ENCODE measurements around the gene DNAAF1.
"Not testable (repeated sequence)": the region's sequence is repeated elsewhere in the genome, so short reads cannot be mapped to it uniquely, and the experiment has no call there.

DNAAF1 gene

DNA sequence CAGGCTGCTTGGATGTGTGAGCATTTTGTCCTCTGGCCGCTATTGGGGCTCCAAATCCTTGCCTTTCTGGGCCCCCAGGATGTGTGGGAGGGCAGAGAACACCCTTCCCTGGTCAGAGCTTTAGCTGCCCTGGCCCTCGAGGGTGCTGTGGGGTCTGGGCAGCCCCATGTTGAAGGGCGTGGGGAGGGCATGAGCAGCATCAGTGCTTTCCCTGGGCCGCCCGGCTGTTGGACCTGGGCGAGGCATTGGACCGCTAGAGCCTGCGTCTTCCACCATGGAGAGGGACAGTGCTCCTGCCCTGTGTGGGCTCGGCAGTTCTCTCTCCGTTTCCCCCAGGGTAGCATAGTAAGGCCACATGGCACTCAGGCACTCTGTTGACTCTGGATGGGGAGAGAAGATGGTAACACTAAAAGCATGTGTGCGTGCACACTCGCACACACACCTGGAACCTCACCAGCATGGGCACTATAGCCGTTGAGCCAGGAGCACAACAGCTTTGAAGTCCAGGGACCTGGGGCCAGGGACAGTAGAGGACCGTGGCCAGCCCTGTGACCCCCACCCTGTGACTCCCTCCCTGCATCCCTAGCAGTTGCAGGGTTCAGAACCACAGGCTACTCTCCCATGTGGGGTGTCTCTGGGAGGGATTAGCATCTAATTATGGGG is 52.5 kb downstream of the DNAAF1 start:
- H3K4me1 Mint-ChIP-seq = peaks cover 6% of the 10 kb centered on the region
- DNase-seq (ENCODE audit: low spot score in 2 of 2) (no peak), ATAC-seq (replicated peaks; ENCODE audit: extremely low read depth, poor library complexity, severe bottlenecking) (no peak)
- no peaks in the 10 kb centered on the region for H3K9me3 Mint-ChIP-seq
- H3K4me3 Mint-ChIP-seq = no peak overlapping the region
- H3K27me3 Mint-ChIP-seq = peaks cover 22% of the 10 kb centered on the region
- H3K27ac Mint-ChIP-seq (ENCODE audit: low read depth) = no peak overlapping the region
- no peaks in the 10 kb centered on the region for H3K36me3 Mint-ChIP-seq (ENCODE audit: insufficient read depth)

DNA sequence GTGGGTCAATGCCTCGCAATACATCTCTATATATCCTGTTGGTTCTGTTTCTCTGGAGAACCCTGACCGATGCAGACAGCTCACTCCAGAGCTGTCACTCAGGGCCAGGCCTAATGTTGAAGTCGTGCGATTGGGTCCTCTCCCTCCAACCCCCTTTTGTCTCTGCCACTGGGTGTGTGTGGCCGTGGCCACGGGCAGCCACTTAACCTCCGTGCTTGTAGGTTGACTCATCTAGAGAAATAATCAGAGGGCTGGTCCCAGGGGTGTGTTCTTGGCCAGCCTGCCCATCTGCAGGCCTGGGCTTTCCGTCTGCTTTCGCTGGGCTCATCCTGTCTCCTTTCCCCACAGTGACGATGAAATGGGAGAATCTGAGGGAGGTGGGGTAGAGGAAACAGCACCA is 53.3 kb downstream of the DNAAF1 start:
- H3K4me1 Mint-ChIP-seq = peaks cover 6% of the 10 kb centered on the region
- peaks cover 22% of the 10 kb centered on the region for H3K27me3 Mint-ChIP-seq
- no peak for ATAC-seq (replicated peaks; ENCODE audit: extremely low read depth, poor library complexity, severe bottlenecking)
- no peaks in the 10 kb centered on the region for H3K36me3 Mint-ChIP-seq (ENCODE audit: insufficient read depth)
- no peak overlapping the region for H3K4me3 Mint-ChIP-seq
- H3K27ac Mint-ChIP-seq (ENCODE audit: low read depth) = no peak overlapping the region
- no peaks in the 10 kb centered on the region for H3K9me3 Mint-ChIP-seq
- DNase-seq (ENCODE audit: low spot score in 2 of 2) = no peak

DNA sequence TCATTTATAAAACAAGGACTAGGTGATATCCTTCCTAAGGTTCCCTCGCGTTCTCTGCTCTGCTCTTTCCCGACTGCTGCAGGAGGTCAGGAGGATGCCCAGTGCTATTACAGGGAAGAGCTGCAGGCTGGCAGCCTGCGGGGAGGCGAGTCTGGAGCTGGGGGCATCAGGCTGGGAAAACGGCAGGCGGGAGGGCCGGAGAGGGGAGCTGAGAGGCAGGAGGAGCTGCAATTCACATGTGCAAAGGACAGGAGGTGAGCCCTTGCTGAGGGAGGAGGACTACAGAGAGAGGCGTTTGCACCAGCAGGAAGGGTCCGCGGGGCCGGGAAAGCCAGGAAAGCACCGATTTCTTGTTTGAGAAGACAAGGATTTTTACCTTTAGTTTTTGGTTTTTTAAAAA is 54.0 kb downstream of the DNAAF1 start:
- no peaks in the 10 kb centered on the region for H3K36me3 Mint-ChIP-seq (ENCODE audit: insufficient read depth)
- DNase-seq (ENCODE audit: low spot score in 2 of 2) (no peak), ATAC-seq (replicated peaks; ENCODE audit: extremely low read depth, poor library complexity, severe bottlenecking) (no peak)
- no peaks in the 10 kb centered on the region for H3K9me3 Mint-ChIP-seq
- H3K27ac Mint-ChIP-seq (ENCODE audit: low read depth) = no peak overlapping the region
- H3K4me3 Mint-ChIP-seq = no peak overlapping the region
- H3K27me3 Mint-ChIP-seq = peaks cover 22% of the 10 kb centered on the region
- H3K4me1 Mint-ChIP-seq = peaks cover 6% of the 10 kb centered on the region

DNA sequence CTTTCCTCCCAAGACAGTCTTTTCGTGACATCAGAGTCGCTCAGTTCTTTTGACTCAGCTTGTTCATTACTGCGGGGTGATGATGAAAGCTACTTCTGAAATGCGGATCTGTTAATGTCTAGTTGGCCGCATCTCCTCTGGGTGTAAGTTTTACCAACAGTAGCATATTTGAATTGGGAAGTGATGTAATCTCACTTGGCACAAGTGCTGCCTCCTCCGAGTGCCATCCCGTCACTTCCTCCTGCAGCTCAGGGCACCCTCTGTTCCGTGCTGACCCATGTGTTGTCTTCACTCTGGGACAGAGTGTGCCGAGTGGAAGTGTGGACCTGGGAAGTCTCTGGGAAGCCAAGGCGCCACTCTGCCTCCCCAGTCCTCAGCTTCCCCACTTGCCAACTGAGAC is 54.8 kb downstream of the DNAAF1 start:
- Mint-ChIP-seq H3K9me3 (no peaks in the 10 kb centered on the region), H3K4me3 (no peak overlapping the region), H3K27ac (ENCODE audit: low read depth) (no peak overlapping the region), H3K27me3 (peaks cover 22% of the 10 kb centered on the region), H3K4me1 (no peaks in the 10 kb centered on the region), H3K36me3 (ENCODE audit: insufficient read depth) (no peaks in the 10 kb centered on the region)
- no peak for ATAC-seq (replicated peaks; ENCODE audit: extremely low read depth, poor library complexity, severe bottlenecking)
- no peak for DNase-seq (ENCODE audit: low spot score in 2 of 2)

DNA sequence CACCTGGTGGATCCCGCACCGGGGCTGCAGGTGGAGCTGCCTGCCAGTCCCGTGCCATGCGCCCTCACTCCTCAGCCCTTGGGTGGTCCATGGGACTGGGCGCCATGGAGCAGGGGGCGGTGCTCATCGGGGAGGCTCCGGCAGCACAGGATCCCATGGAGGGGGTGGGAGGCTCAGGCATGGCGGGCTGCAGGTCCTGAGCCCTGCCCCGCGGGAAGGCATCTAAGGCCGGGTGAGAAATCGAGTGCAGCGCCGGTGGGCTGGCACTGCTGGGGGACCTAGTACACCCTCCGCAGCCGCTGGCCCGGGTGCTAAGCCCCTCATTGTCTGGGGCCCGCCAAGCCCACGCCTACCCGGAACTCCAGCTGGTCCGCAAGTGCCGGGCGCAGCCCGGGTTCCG is 59.4 kb downstream of the DNAAF1 start:
- not testable (repeated sequence) for DNase-seq (ENCODE audit: low spot score in 2 of 2); H3K4me1 Mint-ChIP-seq; H3K4me3 Mint-ChIP-seq; H3K36me3 Mint-ChIP-seq (ENCODE audit: insufficient read depth); H3K9me3 Mint-ChIP-seq; H3K27me3 Mint-ChIP-seq; ATAC-seq (replicated peaks; ENCODE audit: extremely low read depth, poor library complexity, severe bottlenecking); H3K27ac Mint-ChIP-seq (ENCODE audit: low read depth)

DNA sequence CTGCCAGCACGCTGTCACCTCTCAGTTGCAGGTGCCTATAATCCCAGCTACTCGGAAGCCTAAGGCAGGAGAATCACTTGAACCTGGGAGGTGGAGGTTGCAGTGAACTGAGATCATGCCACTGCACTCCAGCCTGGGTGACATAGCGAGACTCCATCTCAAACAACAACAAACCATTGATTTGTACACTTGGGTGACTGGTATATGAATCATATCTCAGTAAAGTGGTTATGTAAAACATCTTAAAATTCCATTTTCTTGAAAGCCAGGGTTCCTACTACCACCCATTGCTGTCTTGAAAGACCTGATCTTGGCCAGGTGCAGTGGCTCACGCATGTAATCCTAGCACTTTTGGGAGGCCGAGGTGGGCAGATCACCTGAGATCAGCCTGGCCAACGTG is 60.0 kb downstream of the DNAAF1 start:
- not testable (repeated sequence) for H3K27ac Mint-ChIP-seq (ENCODE audit: low read depth); H3K4me1 Mint-ChIP-seq; H3K27me3 Mint-ChIP-seq; H3K9me3 Mint-ChIP-seq; H3K36me3 Mint-ChIP-seq (ENCODE audit: insufficient read depth); ATAC-seq (replicated peaks; ENCODE audit: extremely low read depth, poor library complexity, severe bottlenecking); DNase-seq (ENCODE audit: low spot score in 2 of 2); H3K4me3 Mint-ChIP-seq

DNA sequence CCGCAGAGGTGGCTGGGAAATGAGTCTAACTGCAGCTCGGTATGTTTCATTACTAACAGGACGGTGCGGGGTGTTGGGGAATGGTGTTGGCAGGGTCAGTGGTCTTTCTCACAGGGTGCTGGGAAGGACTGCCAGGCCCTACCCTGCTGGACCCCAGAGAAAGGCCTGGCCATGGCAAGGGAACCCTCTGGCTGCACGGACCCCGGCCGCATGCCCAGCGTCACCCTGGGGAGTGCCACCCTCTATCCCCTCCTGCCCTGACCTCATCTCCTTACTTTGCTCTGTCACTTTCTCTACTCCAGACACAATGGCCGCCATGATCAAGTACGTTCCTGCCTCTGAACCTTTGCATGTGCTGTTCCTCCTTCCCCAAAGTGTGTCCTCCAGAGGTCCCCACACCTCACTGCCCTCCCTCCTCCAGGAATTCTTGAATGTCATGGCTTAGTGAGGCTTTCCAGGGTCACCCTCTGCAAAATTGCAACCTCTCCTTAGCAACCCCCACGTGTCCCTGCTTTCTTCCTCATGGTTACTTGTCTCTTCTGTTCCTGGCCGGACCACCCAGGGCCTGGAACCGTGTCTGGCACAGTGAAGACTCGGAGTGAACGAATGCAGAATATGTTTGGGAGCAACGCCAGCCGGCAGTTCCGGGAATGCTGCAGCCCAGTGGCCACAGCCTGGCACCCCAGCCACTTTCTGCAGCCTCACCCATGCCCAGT is 61.0 kb downstream of the DNAAF1 start:
- Mint-ChIP-seq H3K27me3 (peaks cover 8% of the 10 kb centered on the region), H3K9me3 (no peaks in the 10 kb centered on the region), H3K4me1 (peaks cover 4% of the 10 kb centered on the region), H3K27ac (ENCODE audit: low read depth) (no peak overlapping the region), H3K4me3 (no peak overlapping the region), H3K36me3 (ENCODE audit: insufficient read depth) (no peaks in the 10 kb centered on the region)
- ATAC-seq (replicated peaks; ENCODE audit: extremely low read depth, poor library complexity, severe bottlenecking) (no peak), DNase-seq (ENCODE audit: low spot score in 2 of 2) (no peak)

DNA sequence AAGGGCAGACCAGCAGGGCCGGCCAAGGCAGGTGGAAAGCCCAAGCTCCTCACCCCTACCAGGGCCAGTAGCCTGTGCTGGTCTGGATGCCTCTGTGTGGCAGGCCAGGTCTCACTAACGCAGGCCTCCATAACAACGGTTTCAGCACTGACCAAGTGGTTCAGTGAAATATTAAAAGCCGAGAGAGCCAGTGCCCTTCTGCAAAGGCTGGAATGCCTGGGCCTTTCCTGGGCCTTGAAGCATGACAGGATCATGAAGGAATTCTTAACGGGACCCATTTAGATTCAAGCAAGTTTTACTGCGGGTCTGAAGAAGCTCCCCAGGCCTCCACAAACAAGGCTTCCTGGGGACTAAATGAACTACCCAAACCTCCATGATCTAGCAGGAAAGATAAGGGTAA is 62.1 kb downstream of the DNAAF1 start:
- DNase-seq (ENCODE audit: low spot score in 2 of 2) = no peak
- Mint-ChIP-seq H3K4me1 (peaks cover 4% of the 10 kb centered on the region), H3K36me3 (ENCODE audit: insufficient read depth) (no peaks in the 10 kb centered on the region), H3K27ac (ENCODE audit: low read depth) (no peak overlapping the region), H3K4me3 (no peak overlapping the region), H3K9me3 (no peaks in the 10 kb centered on the region), H3K27me3 (peaks cover 8% of the 10 kb centered on the region)
- no peak for ATAC-seq (replicated peaks; ENCODE audit: extremely low read depth, poor library complexity, severe bottlenecking)

DNA sequence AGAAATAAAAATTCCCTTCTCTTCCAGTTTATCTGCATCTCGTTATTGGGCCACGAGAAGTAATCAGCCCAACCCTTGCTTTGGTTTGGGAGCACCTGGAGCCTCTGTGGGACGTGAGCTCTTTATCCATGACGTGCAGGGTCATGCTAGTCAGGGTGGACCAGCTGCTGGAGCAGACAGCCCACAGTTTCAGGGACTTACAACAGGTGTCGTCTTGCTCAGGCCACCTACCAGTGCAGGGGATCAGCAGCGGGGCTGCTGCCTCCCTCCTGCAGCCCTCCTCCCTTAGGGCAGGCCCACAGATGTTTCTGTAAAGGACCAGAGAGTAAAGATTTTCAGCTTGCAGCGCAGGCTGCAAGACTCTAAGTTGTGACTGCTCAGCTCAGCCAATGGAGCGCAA is 62.8 kb downstream of the DNAAF1 start:
- Mint-ChIP-seq H3K9me3 (no peaks in the 10 kb centered on the region), H3K36me3 (ENCODE audit: insufficient read depth) (no peaks in the 10 kb centered on the region), H3K4me1 (peaks cover 4% of the 10 kb centered on the region), H3K27ac (ENCODE audit: low read depth) (no peak overlapping the region), H3K27me3 (peaks cover 8% of the 10 kb centered on the region), H3K4me3 (no peak overlapping the region)
- DNase-seq (ENCODE audit: low spot score in 2 of 2) (no peak), ATAC-seq (replicated peaks; ENCODE audit: extremely low read depth, poor library complexity, severe bottlenecking) (no peak)

DNA sequence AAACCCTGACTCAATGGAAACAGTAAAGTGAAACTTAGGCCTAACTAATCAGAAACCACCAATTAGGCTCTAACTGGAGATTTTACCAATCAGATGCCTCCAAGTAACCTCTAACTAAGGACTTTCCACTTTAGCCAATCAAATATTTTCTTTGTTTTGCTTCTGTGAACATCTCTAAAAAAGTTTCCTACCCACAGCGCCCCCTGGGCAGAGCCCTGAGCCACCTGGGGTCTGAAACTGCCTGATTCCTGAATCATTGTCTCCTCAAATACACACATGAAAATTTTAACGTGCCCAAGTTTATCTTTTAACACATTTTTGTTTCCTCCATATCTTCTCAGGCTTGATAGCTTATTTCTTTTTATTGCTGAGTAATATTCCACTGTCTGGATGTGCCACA is 64.9 kb downstream of the DNAAF1 start:
- no peak overlapping the region for H3K27ac Mint-ChIP-seq (ENCODE audit: low read depth)
- no peak for DNase-seq (ENCODE audit: low spot score in 2 of 2)
- H3K4me1 Mint-ChIP-seq = peaks cover 4% of the 10 kb centered on the region
- H3K4me3 Mint-ChIP-seq = no peak overlapping the region
- H3K9me3 Mint-ChIP-seq = no peaks in the 10 kb centered on the region
- H3K36me3 Mint-ChIP-seq (ENCODE audit: insufficient read depth) = no peaks in the 10 kb centered on the region
- peaks cover 10% of the 10 kb centered on the region for H3K27me3 Mint-ChIP-seq
- no peak for ATAC-seq (replicated peaks; ENCODE audit: extremely low read depth, poor library complexity, severe bottlenecking)

DNA sequence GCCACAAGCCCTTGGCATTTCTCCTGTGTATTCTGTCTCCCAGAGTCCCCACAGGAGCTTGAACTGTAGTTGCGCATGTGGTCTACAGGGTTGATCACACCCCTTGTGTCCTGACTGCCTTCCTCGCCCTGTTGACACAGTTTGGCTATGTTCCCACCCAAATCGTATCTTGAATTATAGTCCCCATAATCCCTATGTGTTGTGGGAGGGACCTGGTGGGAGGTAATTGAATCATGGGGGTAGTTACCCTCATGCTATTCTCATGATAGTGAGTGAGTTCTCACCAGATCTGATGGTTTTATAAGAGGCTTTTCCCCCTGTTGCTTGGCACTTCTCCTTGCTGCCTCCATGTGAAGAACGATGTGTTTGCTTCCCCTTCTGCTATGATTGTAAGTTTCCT is 67.0 kb downstream of the DNAAF1 start:
- Mint-ChIP-seq H3K4me1 (no peaks in the 10 kb centered on the region), H3K4me3 (no peak overlapping the region), H3K9me3 (no peaks in the 10 kb centered on the region), H3K27ac (ENCODE audit: low read depth) (no peak overlapping the region), H3K36me3 (ENCODE audit: insufficient read depth) (no peaks in the 10 kb centered on the region), H3K27me3 (peaks cover 9% of the 10 kb centered on the region)
- DNase-seq (ENCODE audit: low spot score in 2 of 2) (no peak), ATAC-seq (replicated peaks; ENCODE audit: extremely low read depth, poor library complexity, severe bottlenecking) (no peak)

DNA sequence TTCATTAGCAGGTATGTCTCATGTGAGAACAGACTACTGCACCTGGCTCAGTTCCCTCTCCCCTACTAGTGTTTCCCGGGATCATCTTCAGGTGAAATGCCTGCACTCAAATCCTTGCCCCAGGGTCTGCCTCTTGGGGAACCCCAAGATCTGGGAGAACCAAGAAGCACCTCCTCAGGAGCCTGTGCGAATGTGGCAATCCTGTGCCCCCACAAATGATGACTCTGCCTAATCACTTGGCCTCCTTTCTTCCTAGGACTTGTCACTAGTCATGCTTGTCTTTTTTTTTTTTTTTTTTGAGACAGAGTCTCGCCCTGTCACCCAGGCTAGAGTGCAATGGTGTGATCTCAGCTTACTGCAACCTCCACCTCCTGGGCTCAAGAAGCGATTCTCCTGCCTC is 67.5 kb downstream of the DNAAF1 start:
- H3K4me3 Mint-ChIP-seq = no peak overlapping the region
- no peak overlapping the region for H3K27ac Mint-ChIP-seq (ENCODE audit: low read depth)
- no peaks in the 10 kb centered on the region for H3K9me3 Mint-ChIP-seq
- no peaks in the 10 kb centered on the region for H3K36me3 Mint-ChIP-seq (ENCODE audit: insufficient read depth)
- H3K4me1 Mint-ChIP-seq = no peaks in the 10 kb centered on the region
- no peak for ATAC-seq (replicated peaks; ENCODE audit: extremely low read depth, poor library complexity, severe bottlenecking)
- DNase-seq (ENCODE audit: low spot score in 2 of 2) = no peak
- H3K27me3 Mint-ChIP-seq = peaks cover 9% of the 10 kb centered on the region

DNA sequence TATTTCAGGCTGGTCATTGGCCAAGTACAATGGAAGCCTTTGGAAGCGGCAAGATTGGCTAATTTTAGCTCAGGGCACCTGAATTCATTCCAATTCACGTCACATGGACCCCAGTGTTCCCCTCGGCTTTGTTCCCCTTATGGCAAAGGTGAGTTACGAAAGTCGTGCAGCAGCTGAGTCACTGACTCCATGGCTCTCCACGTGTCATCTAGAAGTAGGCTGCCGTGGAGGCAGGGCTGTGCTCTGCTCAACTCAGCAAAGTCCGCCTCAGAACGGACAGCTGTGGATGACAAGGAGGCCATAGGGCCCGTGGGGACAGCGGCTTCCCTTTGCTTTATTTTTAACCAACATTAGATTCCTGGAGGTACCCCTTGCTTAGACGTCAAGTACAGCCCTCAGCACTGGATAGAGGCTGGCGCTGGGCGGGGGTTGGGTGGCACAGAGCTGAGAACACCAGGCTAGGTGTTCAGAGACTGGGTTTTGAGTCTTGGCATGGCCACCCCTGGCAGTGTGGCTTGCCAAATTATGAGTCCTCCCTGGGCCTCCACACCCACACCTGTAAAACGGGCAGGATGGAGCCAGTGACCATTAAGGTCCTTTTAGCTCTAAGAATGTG is 69.5 kb downstream of the DNAAF1 start:
- H3K4me3 Mint-ChIP-seq = no peak overlapping the region
- no peaks in the 10 kb centered on the region for H3K9me3 Mint-ChIP-seq
- no peak for ATAC-seq (replicated peaks; ENCODE audit: extremely low read depth, poor library complexity, severe bottlenecking)
- no peak overlapping the region for H3K27ac Mint-ChIP-seq (ENCODE audit: low read depth)
- no peaks in the 10 kb centered on the region for H3K4me1 Mint-ChIP-seq
- DNase-seq (ENCODE audit: low spot score in 2 of 2) = no peak
- H3K27me3 Mint-ChIP-seq = peaks cover 9% of the 10 kb centered on the region
- H3K36me3 Mint-ChIP-seq (ENCODE audit: insufficient read depth) = no peaks in the 10 kb centered on the region
